GM12878 (cell line): Measurements from ENCODE around the gene DCPS. TPM values are rescaled to one million over a fixed set of nuclear protein-coding genes. Genes with fewer than 3 reads are reported as not detected.

Experiments used
- ATAC-seq: fragments of 200-7000 bp; cut with Tn5 transposase; 3 replicates; pipeline ENCODE4 v1.9.1; 2020; ENCODE audit warnings: mild to moderate bottlenecking, moderate library complexity
- BruUV-seq: library from RNA; stranded (reverse); fragments of 400-500 nt; replicated peaks from 2 replicates; lab custom pipeline; 2021; lab: Mats Ljungman, UMichigan
- CTCF ChIA-PET: fragments of 300-600 bp; sonication (Branson Sonifier 250); formaldehyde crosslinking; extraction: SDS; loops from one replicate; lab custom pipeline; 2021; ENCODE audit warnings: inconsistent platforms; lab: Yijun Ruan, JAX
- POLR2A ChIA-PET: fragments of 350-600 bp; formaldehyde crosslinking; extraction: SDS; loops from one replicate; lab custom pipeline; 2021; ENCODE audit warnings: inconsistent platforms; lab: Charles Lee
- RAD21 ChIA-PET: fragments of 300-600 bp; sonication (Branson Sonifier 250); formaldehyde crosslinking; loops from one replicate; lab custom pipeline; 2023; ENCODE audit warnings: antibody characterized with exemption; ENCODE audit not compliant: unreplicated experiment; lab: Charles Lee
- SMC1A ChIA-PET: fragments of 300-600 bp; sonication (Branson Sonifier 250); formaldehyde crosslinking; loops from one replicate; lab custom pipeline; 2023; ENCODE audit not compliant: unreplicated experiment, uncharacterized antibody; lab: Charles Lee
- DNase-seq: peaks from one replicate; pipeline ENCODE4 v3.0.0-alpha.2; 2011; ENCODE audit warnings: low read depth, low spot score
- FAIRE-seq: peaks from 3 replicates; lab custom pipeline; 2011; peaks lifted over from hg19 to GRCh38; lab: Jason Lieb, UNC
- H2AFZ ChIP-seq: 2 replicates; pipeline ENCODE4 v1.6.0; 2011; ENCODE audit warnings: low read depth, low read length, control low read depth; ENCODE audit not compliant: control insufficient read depth
- H3K27ac ChIP-seq: 2 replicates; pipeline ENCODE4 v1.5.1; 2011; ENCODE audit warnings: control low read depth; ENCODE audit not compliant: control insufficient read depth, insufficient read depth
- H3K27me3 ChIP-seq, 2 experiments: replicated peaks in 1 of 2; 2 replicates each; pipeline versions ENCODE4 v1.6.0 to v1.6.1; 2011; ENCODE audit warnings: low read length in 1 of 2; ENCODE audit not compliant: control insufficient read depth in 2 of 2, insufficient read depth in 2 of 2
- H3K36me3 ChIP-seq, 2 experiments: 2 replicates each; pipeline ENCODE4 v1.5.1; 2011; ENCODE audit warnings: low read length in 1 of 2; ENCODE audit not compliant: control insufficient read depth in 2 of 2, insufficient read depth in 2 of 2
- H3K4me1 ChIP-seq: 2 replicates; pipeline ENCODE4 v1.6.1; 2011; ENCODE audit warnings: mild to moderate bottlenecking, low read length, moderate library complexity, mixed read lengths; ENCODE audit not compliant: control insufficient read depth, insufficient read depth
- H3K4me2 ChIP-seq: 2 replicates; pipeline ENCODE4 v1.6.0; 2011; ENCODE audit warnings: control low read depth; ENCODE audit not compliant: control insufficient read depth, insufficient read depth
- H3K4me3 ChIP-seq: fragments of 200-600 bp; sonication (generic); 2 replicates; pipeline ENCODE4 v1.5.1; 2016
- H3K79me2 ChIP-seq: 2 replicates; pipeline ENCODE4 v1.6.0; 2011; ENCODE audit warnings: low read length; ENCODE audit not compliant: control insufficient read depth, insufficient read depth
- H3K9ac ChIP-seq: 2 replicates; pipeline ENCODE4 v1.8.0; 2011; ENCODE audit warnings: low read length, control low read depth, mixed read lengths; ENCODE audit not compliant: control insufficient read depth, insufficient read depth
- H3K9me3 ChIP-seq: replicated peaks from 3 replicates; pipeline ENCODE4 v1.5.1; 2011; ENCODE audit warnings: mild to moderate bottlenecking, low read length; ENCODE audit not compliant: control insufficient read depth, insufficient read depth
- H4K20me1 ChIP-seq: 2 replicates; pipeline ENCODE4 v1.6.0; 2011; ENCODE audit not compliant: control insufficient read depth, insufficient read depth
- BCL11A ChIP-seq: IDR thresholded peaks from 2 replicates; pipeline ENCODE4 v1.6.1; 2011; ENCODE audit warnings: low read depth, low read length
- KAT2A ChIP-seq: conservative IDR thresholded peaks from 2 replicates; pipeline ENCODE4 v1.6.1; 2011; ENCODE audit warnings: low read depth, low read length; ENCODE audit not compliant: control insufficient read depth
- LARP7 ChIP-seq: fragments of 450-650 bp; IDR thresholded peaks from 2 replicates; pipeline ENCODE4 v1.6.1; 2017; ENCODE audit warnings: mild to moderate bottlenecking
- MTA2 ChIP-seq: fragments of 450-650 bp; IDR thresholded peaks from 2 replicates; pipeline ENCODE4 v1.6.1; 2016; ENCODE audit warnings: low read depth, mild to moderate bottlenecking, moderate library complexity
- PAX8 ChIP-seq: fragments of 450-650 bp; IDR thresholded peaks from 2 replicates; pipeline ENCODE4 v1.6.1; 2017; ENCODE audit warnings: mild to moderate bottlenecking, moderate library complexity
- RCOR1 ChIP-seq: conservative IDR thresholded peaks from 2 replicates; pipeline ENCODE4 v1.6.1; 2012; ENCODE audit warnings: low read depth, low read length, improper control_type of control experiment
- WGBS: methylation state at CpG from one replicate; pipeline ENCODE4 v1.1.6; 2016; ENCODE audit warnings: low lambda C conversion rate; ENCODE audit not compliant: insufficient replicate concordance, insufficient coverage; ENCODE audit errors: missing lambda C conversion rate; 5-methylcytosine and 5-hydroxymethylcytosine counted together
- in situ Hi-C: fragments of 300-500 bp; cut with MboI; formaldehyde crosslinking; loops from 9 replicates; pipeline ENCODE4 v1.14.3; 2018; ENCODE audit warnings: mixed read lengths
- intact Hi-C: fragments of 100-400 bp; cut with micrococcal nuclease; formaldehyde crosslinking; loops from one replicate; pipeline ENCODE4 v1.14.2; 2022; ENCODE audit not compliant: unreplicated experiment
- polyA plus RNA-seq, 11 experiments: library from polyadenylated mRNA; depleted of rRNA in 4 of 11; unstranded in 6 of 11; stranded (reverse) in 5 of 11; fragments of >200 nt; fragmentation: Nextera tagmentation in 4 of 11; fragmentation: Illumina TruSeq in 1 of 11; extraction: Ambion mirVana in 4 of 11; extraction: Trizol in 1 of 11; gene quantifications; 1 replicate in 1 of 11; 2 replicates in 10 of 11; pipeline versions ENCODE4 v1.2.1 to v1.2.3, GENCODE V29; 2011 to 2016; ENCODE audit warnings: inconsistent platforms in 2 of 11, missing spikeins in 2 of 11, low read depth in 1 of 11
- total RNA-seq, 4 experiments: library from RNA; depleted of rRNA in 3 of 4; stranded (reverse); fragments of >200 nt in 3 of 4; fragmentation: Illumina TruSeq in 1 of 4; extraction: Trizol in 1 of 4; gene quantifications; 2 replicates each; pipeline versions ENCODE4 v1.2.1 to v1.2.3, GENCODE V29; 2013 to 2021

Gene DCPS
- total and polyA plus RNA-seq, 10 of the 15 experiments (the other 5 are each of a cell fraction or from before 2014, with no cell fraction given): 23.5 to 101 (median 67.4) TPM

DNA sequence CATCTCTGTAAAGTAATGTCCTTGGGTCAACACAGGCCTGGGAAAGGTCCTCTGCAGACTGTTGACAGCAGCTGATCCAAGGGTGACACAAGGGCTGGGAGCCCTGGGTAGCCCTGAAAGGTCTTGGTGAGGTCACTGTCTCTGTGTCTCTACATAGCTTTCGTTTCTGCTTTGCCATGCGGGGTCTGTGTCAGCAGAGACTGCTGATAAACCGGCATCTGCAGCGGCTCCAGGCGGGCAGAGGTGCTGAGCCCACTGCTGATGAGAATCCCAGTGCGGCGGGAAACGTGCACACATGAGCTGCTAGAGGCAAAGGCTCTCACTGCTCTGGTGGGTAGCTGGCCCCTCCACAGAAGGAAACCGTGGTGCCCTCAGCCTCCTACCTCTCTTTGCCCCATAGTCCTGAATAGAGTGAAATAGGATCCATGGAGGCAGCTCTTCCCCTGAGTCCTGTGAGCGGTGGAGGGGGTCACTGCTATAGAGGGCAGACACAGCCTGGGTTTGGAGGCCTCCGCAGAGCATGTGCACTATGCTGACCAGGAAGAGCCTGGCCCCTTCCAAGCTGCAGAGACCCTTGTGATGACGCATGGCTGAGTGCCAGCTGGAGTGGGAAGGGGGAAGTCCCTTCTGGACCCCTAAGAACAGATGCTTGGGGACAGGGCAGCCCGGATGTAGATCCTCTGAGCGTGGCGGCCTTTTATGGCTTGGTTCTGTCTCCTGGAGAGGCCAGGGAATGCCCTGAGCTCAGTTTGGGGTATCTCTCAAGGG, 33.8 kb downstream of the DCPS start (continued):
- no peak for TF ChIP-seq KAT2A
- no peak for TF ChIP-seq BCL11A
- no peak for TF ChIP-seq PAX8

DNA sequence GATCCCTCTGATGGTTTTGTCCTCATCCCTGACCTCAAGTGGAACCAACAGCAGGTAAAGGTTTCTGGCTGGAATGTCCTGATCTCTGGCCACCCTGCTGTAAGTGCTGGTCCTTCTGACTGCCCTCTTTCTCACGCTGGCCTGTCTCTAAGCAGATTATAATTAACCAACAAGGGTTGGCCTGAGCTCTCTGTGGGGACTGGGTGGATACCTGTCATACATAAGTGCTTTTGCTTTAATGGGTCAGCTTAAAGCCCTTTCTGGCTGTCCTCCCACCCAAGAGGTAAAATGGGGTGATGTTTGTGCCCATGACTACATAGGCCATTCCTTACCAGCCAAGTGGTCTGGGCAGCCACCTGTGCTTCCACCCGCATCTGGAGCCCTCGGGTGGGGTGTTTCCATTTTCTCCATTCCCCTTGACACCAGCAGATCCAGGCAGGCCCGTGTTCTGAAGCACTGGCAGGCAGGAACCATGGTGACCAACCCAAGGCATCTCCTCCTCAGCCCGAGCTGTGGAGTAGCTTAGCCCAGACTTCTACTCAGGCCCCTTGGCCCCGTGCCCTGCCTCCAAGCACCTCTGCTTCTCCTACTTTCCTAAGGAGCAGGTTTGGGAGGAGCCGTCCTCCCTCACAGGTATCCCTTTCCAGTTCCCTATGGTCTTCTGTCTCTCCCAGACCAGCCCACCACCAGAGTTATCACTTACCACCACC, 34.6 kb downstream of the DCPS start:
- Histone ChIP-seq H3K27me3 (no peaks in the 10 kb centered on the region), H3K9ac (no peak overlapping the region), H3K36me3 (peaks cover 21 to 29% of the 10 kb centered on the region in 2 experiments), H3K27ac (no peak overlapping the region), H4K20me1 (no peaks in the 10 kb centered on the region), H3K9me3 (no peaks in the 10 kb centered on the region), H3K4me2 (no peak overlapping the region), H3K4me3 (no peak overlapping the region), H3K79me2 (no peaks in the 10 kb centered on the region), H2AFZ (no peak overlapping the region), H3K4me1 (peaks cover 10% of the 10 kb centered on the region)
- intact Hi-C loops: no loop called here
- WGBS: 91% methylated on average over 7 of the region's 7 CpGs
- no TSS peak for BruUV-seq
- ATAC-seq (no peak), DNase-seq (no peak), FAIRE-seq (no peak)
- ChIA-PET POLR2A (no interaction called here), SMC1A (interaction anchor here (2.5 kb wide), 1 partner anchor 142 kb away, joined by 9 read pairs; no protein-coding TSS in a partner anchor), RAD21 (no interaction called here), CTCF (no interaction called here)
- TF ChIP-seq RCOR1: no peak
- no peak for TF ChIP-seq LARP7
- no peak for TF ChIP-seq MTA2
- in situ Hi-C loops: no loop called here
